Endodermal cell (in vitro differentiated cells): ENCODE measurements around the gene ING4. TPM values are rescaled to one million over a fixed set of nuclear protein-coding genes. Genes with fewer than 3 reads are reported as not detected.
A peak's percentile ranks its signal among the peaks of the same experiment; 100 is the strongest.
"Not testable (repeated sequence)": the region's sequence is repeated elsewhere in the genome, so short reads cannot be mapped to it uniquely, and the experiment has no call there.

Experiments used
- DNase-seq: peaks from one replicate; pipeline ENCODE4 v3.0.0-alpha.2; 2017
- H3K27ac ChIP-seq: 2 replicates; pipeline ENCODE4 v1.5.1; 2013; ENCODE audit warnings: mild to moderate bottlenecking, low read depth, low read length, moderate library complexity
- H3K27me3 ChIP-seq: 2 replicates; pipeline ENCODE4 v1.6.1; 2013; ENCODE audit warnings: mild to moderate bottlenecking, low read length, moderate library complexity; ENCODE audit not compliant: insufficient read depth, control insufficient read depth, poor library complexity, severe bottlenecking
- H3K36me3 ChIP-seq: 2 replicates; pipeline ENCODE4 v1.7.0; 2013; ENCODE audit warnings: mild to moderate bottlenecking, low read length, moderate library complexity; ENCODE audit not compliant: control insufficient read depth, insufficient read depth
- H3K4me1 ChIP-seq: one replicate; pipeline ENCODE4 v1.7.0; 2013; ENCODE audit warnings: low read length; ENCODE audit not compliant: control insufficient read depth, insufficient read depth
- H3K4me3 ChIP-seq: 2 replicates; pipeline ENCODE4 v1.5.1; 2013; ENCODE audit warnings: mild to moderate bottlenecking, low read length, moderate library complexity
- H3K9ac ChIP-seq: 2 replicates; pipeline ENCODE4 v1.6.1; 2013; ENCODE audit warnings: mild to moderate bottlenecking, low read length, moderate library complexity; ENCODE audit not compliant: poor library complexity, severe bottlenecking; ENCODE audit errors: extremely low read depth
- H3K9me3 ChIP-seq: 2 replicates; pipeline ENCODE4 v1.6.1; 2013; ENCODE audit warnings: mild to moderate bottlenecking, low read length, moderate library complexity; ENCODE audit not compliant: control insufficient read depth
- H3K27ac Mint-ChIP-seq: 2 replicates; pipeline ENCODE4 v1.8.0; 2020; ENCODE audit warnings: mixed read lengths
- H3K27me3 Mint-ChIP-seq: 2 replicates; pipeline ENCODE4 v1.8.0; 2021; ENCODE audit warnings: mild to moderate bottlenecking, mixed read lengths; ENCODE audit not compliant: insufficient read depth
- H3K36me3 Mint-ChIP-seq: 2 replicates; pipeline ENCODE4 v1.8.0; 2020; ENCODE audit warnings: low read depth, mixed read lengths
- H3K4me1 Mint-ChIP-seq: 2 replicates; pipeline ENCODE4 v1.8.0; 2020; ENCODE audit warnings: mixed read lengths
- H3K4me3 Mint-ChIP-seq: 2 replicates; pipeline ENCODE4 v1.8.0; 2020; ENCODE audit warnings: mild to moderate bottlenecking, moderate library complexity, mixed read lengths
- H3K9me3 Mint-ChIP-seq: 2 replicates; pipeline ENCODE4 v1.8.0; 2020; ENCODE audit warnings: mild to moderate bottlenecking, mixed read lengths
- WGBS, 2 experiments: methylation state at CpG; one replicate each; pipeline versions ENCODE4 v1.1.5 to v1.1.7; 2013; ENCODE audit warnings: missing lambda C conversion rate in 2 of 2, mixed read lengths in 1 of 2; ENCODE audit not compliant: insufficient coverage in 1 of 2, insufficient read length in 1 of 2; 5-methylcytosine and 5-hydroxymethylcytosine counted together
- long read RNA-seq, 4 experiments: library from polyadenylated mRNA in 2 of 4; library from RNA in 1 of 4; library from capped mRNA in 1 of 4; stranded (forward) in 3 of 4; unstranded in 1 of 4; transcript quantifications; one replicate each; pipeline ENCODE4 v2.0.0, GENCODE V29; 2020 to 2021; ENCODE audit warnings: inconsistent platforms in 1 of 4
- polyA plus RNA-seq, 2 experiments: library from polyadenylated mRNA; stranded (reverse); fragments of 50-300 nt; gene quantifications; one replicate each; pipeline ENCODE4 v1.2.3, GENCODE V29; 2013
- total RNA-seq, 2 donors: library from RNA; stranded (reverse); fragmentation: NEBNext Ultra II Directional in 1 of 2; extraction: Animal tissue kit (Norgen Biotek cat#: 25700) in 1 of 2; gene quantifications; 2 replicates in 1 of 2; 3 replicates in 1 of 2; pipeline ENCODE4 v1.2.1, GENCODE V29; 2021
- TF ChIP-seq, protein P1 (sequence below): fragments of 200-600 bp; sonication (generic); conservative IDR thresholded peaks from 2 replicates; pipeline ENCODE4 v1.5.0; 2021; ENCODE audit warnings: antibody characterized with exemption, mild to moderate bottlenecking

Gene ING4
- total RNA-seq, result 10 to 100 TPM; 30.5 to 60.3 TPM
- 57.0 TPM for polyA plus RNA-seq (2013, experiment 1 of 2)
- polyA plus RNA-seq (2013, experiment 2 of 2), result 48.0 TPM
- long read RNA-seq, experiment 1, partial matches to known transcripts, result 2 of 7 reads
- long read RNA-seq, experiment 1, other reads (novel, unspliced or antisense), result 1 of 7 reads
- long read RNA-seq, experiment 2, transcript ING4-201 (8 exons, 1,709 nt), result major isoform, 7 of 25 reads
- long read RNA-seq, experiment 2, transcript ING4-202 (8 exons, 1,393 nt), result major isoform, 7 of 25 reads
- long read RNA-seq, experiment 2, partial matches to known transcripts, result 0 of 25 reads
- long read RNA-seq, experiment 2, other reads (novel, unspliced or antisense), result 5 of 25 reads
- long read RNA-seq, experiment 3, transcript ING4-203 (8 exons, 741 nt), result minor isoform, 30 of 230 reads
- long read RNA-seq, experiment 3, transcript ING4-202 (8 exons, 1,393 nt), result minor isoform, 50 of 230 reads
- long read RNA-seq, experiment 3, transcript ING4-201 (8 exons, 1,709 nt), result major isoform, 79 of 230 reads
- long read RNA-seq, experiment 3, partial matches to known transcripts, result 1 of 230 reads
- long read RNA-seq, experiment 3, other reads (novel, unspliced or antisense), result 60 of 230 reads
- long read RNA-seq, experiment 4, transcript ING4-201 (8 exons, 1,709 nt), result major isoform, 21 of 83 reads
- long read RNA-seq, experiment 4, transcript ING4-203 (8 exons, 741 nt), result minor isoform, 7 of 83 reads
- long read RNA-seq, experiment 4, transcript ING4-202 (8 exons, 1,393 nt), result minor isoform, 13 of 83 reads
- long read RNA-seq, experiment 4, partial matches to known transcripts, result 1 of 83 reads
- long read RNA-seq, experiment 4, other reads (novel, unspliced or antisense), result 34 of 83 reads

DNA sequence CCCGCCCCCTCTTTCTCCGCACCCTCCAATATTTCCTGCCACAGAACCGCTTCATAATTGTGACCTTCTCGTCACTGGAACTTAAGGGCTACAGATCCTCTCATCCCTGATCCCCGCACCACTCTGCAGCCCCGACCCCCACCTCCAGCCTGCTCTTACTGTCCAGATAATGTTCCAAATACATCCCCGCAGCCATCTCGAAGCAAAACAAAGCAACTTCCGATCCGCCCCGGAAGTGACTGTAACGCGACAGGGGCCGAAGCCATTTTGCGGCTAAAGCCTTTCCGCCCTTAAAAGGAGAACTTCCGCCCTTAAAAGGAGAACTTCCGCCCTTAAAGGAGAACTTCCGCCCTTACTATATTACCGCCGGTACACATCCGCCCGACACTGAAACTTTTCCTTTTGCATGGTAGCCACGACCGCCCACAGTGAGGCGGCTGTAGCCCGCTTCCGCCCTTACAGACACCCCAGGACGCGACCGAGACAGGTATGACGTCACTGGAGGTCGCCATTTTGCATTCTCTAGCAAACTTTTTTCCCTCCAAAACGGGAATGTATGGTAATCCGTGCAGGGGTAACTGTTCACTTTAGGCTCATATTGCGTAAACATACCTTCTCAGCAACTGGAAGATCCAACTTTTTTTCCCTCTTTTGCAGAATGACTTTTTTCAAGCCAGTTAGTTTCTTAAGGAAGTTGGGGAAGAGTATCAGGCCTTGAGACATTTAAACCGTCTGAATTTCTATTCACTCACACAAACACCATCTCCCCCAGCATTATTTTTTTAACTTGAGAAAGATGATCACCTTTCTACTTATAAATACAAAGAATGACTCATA is at the start of gene ING4:
Gene ING4 (minus strand): TSS at position 214 of the 837 bp plus-strand sequence. CDS start 18 bp downstream, at position 196.
- 0 to 3% methylated on average over 14 to 37 of the region's 37 CpGs for WGBS, 2 experiments
- peak within 1 kb of the TSS; percentile 90 for H3K4me3 ChIP-seq
- Mint-ChIP-seq H3K27me3 (no peaks in the 10 kb centered on the region), H3K4me1 (peaks cover 10% of the 10 kb centered on the region), H3K27ac (peak within 1 kb of the TSS; percentile 98), H3K4me3 (peak within 1 kb of the TSS; percentile 83), H3K9me3 (no peaks in the 10 kb centered on the region), H3K36me3 (peaks cover 30% of the 10 kb centered on the region)
- no peaks in the 10 kb centered on the region for H3K27me3 ChIP-seq
- peaks cover 2% of the 10 kb centered on the region for H3K4me1 ChIP-seq
- DNase-seq, result peak; percentile 99
- peaks cover 23% of the 10 kb centered on the region for H3K36me3 ChIP-seq
- no peaks in the 10 kb centered on the region for H3K9me3 ChIP-seq
- H3K27ac ChIP-seq, result peak within 1 kb of the TSS; percentile 89
- H3K9ac ChIP-seq, result peak within 1 kb of the TSS; percentile 85
- TF ChIP-seq, protein P1, sequence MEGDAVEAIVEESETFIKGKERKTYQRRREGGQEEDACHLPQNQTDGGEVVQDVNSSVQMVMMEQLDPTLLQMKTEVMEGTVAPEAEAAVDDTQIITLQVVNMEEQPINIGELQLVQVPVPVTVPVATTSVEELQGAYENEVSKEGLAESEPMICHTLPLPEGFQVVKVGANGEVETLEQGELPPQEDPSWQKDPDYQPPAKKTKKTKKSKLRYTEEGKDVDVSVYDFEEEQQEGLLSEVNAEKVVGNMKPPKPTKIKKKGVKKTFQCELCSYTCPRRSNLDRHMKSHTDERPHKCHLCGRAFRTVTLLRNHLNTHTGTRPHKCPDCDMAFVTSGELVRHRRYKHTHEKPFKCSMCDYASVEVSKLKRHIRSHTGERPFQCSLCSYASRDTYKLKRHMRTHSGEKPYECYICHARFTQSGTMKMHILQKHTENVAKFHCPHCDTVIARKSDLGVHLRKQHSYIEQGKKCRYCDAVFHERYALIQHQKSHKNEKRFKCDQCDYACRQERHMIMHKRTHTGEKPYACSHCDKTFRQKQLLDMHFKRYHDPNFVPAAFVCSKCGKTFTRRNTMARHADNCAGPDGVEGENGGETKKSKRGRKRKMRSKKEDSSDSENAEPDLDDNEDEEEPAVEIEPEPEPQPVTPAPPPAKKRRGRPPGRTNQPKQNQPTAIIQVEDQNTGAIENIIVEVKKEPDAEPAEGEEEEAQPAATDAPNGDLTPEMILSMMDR, result no peak

DNA sequence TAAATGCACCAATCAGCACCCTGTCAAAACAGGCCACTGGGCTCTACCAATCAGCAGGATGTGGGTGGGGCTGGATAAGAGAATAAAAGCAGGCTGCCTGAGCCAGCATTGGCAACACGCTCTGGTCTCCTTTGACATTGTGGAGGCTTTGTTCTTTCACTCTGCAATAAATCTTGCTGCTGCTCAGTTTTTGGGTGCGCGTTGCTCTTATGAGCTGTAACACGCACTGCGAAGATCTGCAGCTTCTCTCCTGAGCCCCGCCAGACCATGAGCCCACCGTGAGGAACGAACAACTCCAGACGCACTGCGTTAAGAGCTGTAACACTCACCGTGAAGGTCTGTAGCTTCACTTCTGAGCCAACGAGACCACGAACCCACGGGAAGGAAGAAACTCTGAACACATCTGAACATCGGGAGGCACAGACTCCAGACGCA is 46.1 kb upstream of the ING4 start:
- Histone ChIP-seq H3K27ac (no peak overlapping the region), H3K4me3 (no peak overlapping the region), H3K27me3 (no peaks in the 10 kb centered on the region), H3K36me3 (no peaks in the 10 kb centered on the region), H3K9ac (no peak overlapping the region), H3K4me1 (no peaks in the 10 kb centered on the region), H3K9me3 (no peaks in the 10 kb centered on the region)
- peaks cover 43% of the 10 kb centered on the region for H3K27me3 Mint-ChIP-seq
- peaks cover 11% of the 10 kb centered on the region for H3K9me3 Mint-ChIP-seq
- TF ChIP-seq, protein P1, result no peak
- H3K36me3 Mint-ChIP-seq, result no peaks in the 10 kb centered on the region
- no peaks in the 10 kb centered on the region for H3K4me1 Mint-ChIP-seq
- no peak overlapping the region for H3K27ac Mint-ChIP-seq
- no peak overlapping the region for H3K4me3 Mint-ChIP-seq
- WGBS, 2 experiments, result 94 to 95% methylated on average over 16 of the region's 16 CpGs
- no peak for DNase-seq

DNA sequence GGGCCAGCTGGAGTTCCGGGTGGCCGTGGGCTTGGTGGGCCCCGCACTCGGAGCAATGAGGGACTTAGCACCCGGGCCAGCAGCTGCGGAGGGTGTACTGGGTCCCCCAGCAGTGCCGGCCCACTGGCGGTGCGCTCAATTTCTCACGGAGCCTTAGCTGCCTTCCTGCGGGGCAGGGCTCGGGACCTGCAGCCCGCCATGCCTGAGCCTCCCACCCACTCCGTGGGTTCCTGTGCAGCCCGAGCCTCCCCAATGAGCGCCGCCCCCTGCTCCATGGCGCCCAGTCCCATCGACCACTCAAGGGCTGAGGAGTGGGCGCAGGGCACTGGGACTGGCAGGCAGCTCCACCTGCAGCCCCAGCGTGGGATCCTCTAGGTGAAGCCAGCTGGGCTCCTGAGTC is 45.4 kb upstream of the ING4 start:
- Mint-ChIP-seq H3K27me3 (peaks cover 47% of the 10 kb centered on the region), H3K9me3 (peaks cover 11% of the 10 kb centered on the region)
- not testable (repeated sequence) for H3K9ac ChIP-seq, DNase-seq, H3K4me1 Mint-ChIP-seq, H3K27ac ChIP-seq, H3K27ac Mint-ChIP-seq, H3K36me3 Mint-ChIP-seq, H3K27me3 ChIP-seq, H3K4me3 Mint-ChIP-seq, H3K9me3 ChIP-seq, H3K4me1 ChIP-seq, H3K4me3 ChIP-seq, H3K36me3 ChIP-seq
- WGBS, 2 experiments, result 94 to 98% methylated on average over 15 to 21 of the region's 21 CpGs
